Spleen (tissue), 11 donors: ENCODE data around the gene GRIK2. TPM values are rescaled to one million over a fixed set of nuclear protein-coding genes. Genes with fewer than 3 reads are reported as not detected.
"Not testable (repeated sequence)": the region's sequence is repeated elsewhere in the genome, so short reads cannot be mapped to it uniquely, and the experiment has no call there.

Experiments used
- DNase-seq: peaks from one replicate; pipeline ENCODE4 v3.0.0-alpha.2; 2020
- H3K27ac ChIP-seq, 8 donors: fragments of 200-600 bp; sonication (generic) in 7 of 8; 1 replicate in 4 of 8; 2 replicates in 4 of 8; pipeline versions ENCODE4 v1.5.0 to v1.8.0; 2016 to 2021; ENCODE audit warnings: inconsistent platforms in 4 of 8, mild to moderate bottlenecking in 4 of 8, moderate library complexity in 1 of 8
- H3K27me3 ChIP-seq, 7 donors: fragments of 200-600 bp; sonication (generic) in 6 of 7; replicated peaks in 1 of 7; 1 replicate in 4 of 7; 2 replicates in 3 of 7; pipeline versions ENCODE4 v1.5.0 to v1.8.0; 2016 to 2021; ENCODE audit warnings: inconsistent platforms in 3 of 7, mild to moderate bottlenecking in 1 of 7
- H3K36me3 ChIP-seq, 6 donors: fragments of 200-600 bp; sonication (generic) in 5 of 6; 1 replicate in 4 of 6; 2 replicates in 2 of 6; pipeline versions ENCODE4 v1.5.0 to v1.8.0; 2016 to 2021; ENCODE audit warnings: inconsistent platforms in 2 of 6
- H3K4me1 ChIP-seq, 6 donors: fragments of 200-600 bp; sonication (generic) in 5 of 6; 1 replicate in 3 of 6; 2 replicates in 3 of 6; pipeline versions ENCODE4 v1.5.0 to v1.8.0; 2016 to 2021; ENCODE audit warnings: inconsistent platforms in 3 of 6
- H3K4me3 ChIP-seq, 8 donors: fragments of 200-600 bp; sonication (generic) in 7 of 8; 1 replicate in 4 of 8; 2 replicates in 4 of 8; pipeline versions ENCODE4 v1.5.0 to v1.8.0; 2016 to 2021; ENCODE audit warnings: inconsistent platforms in 4 of 8, mild to moderate bottlenecking in 4 of 8, moderate library complexity in 2 of 8
- H3K9me3 ChIP-seq, 8 donors: fragments of 200-600 bp; sonication (generic) in 7 of 8; 1 replicate in 4 of 8; 2 replicates in 4 of 8; pipeline versions ENCODE4 v1.5.0 to v1.8.0; 2016 to 2021; ENCODE audit warnings: inconsistent platforms in 4 of 8
- POLR2A ChIP-seq, 3 donors: fragments of 450-650 bp; IDR thresholded peaks; one replicate each; pipeline ENCODE4 v1.5.1; 2017; ENCODE audit warnings: antibody characterized with exemption in 3 of 3, mild to moderate bottlenecking in 1 of 3
- POLR2AphosphoS5 ChIP-seq, 3 donors: sonication (generic); formaldehyde crosslinking; IDR thresholded peaks; one replicate each; pipeline ENCODE4 v1.5.1; 2017; ENCODE audit warnings: antibody characterized with exemption in 3 of 3
- WGBS, 5 donors: extraction: QIAGEN DNeasy Blood & Tissue Kit in 3 of 5; methylation state at CpG; one replicate each; pipeline versions ENCODE4 v1.1.5 to v1.1.7; 2013 to 2018; 5-methylcytosine and 5-hydroxymethylcytosine counted together
- intact Hi-C: fragments of 100-400 bp; cut with DNase I; formaldehyde crosslinking; loops from one replicate; pipeline ENCODE4 v1.15.0; 2023; ENCODE audit warnings: low total_unique reads
- polyA plus RNA-seq, 3 donors: library from polyadenylated mRNA; stranded (reverse); fragments of 200-250 nt; gene quantifications; one replicate each; pipeline ENCODE4 v1.2.1, GENCODE V29; 2013
- total RNA-seq, 7 donors: library from RNA; depleted of rRNA in 3 of 7; stranded (reverse); fragments of >200 nt in 3 of 7; fragmentation: NEBNext Ultra II Directional in 4 of 7; extraction: Animal tissue kit (Norgen Biotek cat#: 25700) in 4 of 7; gene quantifications; one replicate each; pipeline versions ENCODE4 v1.1.0 to v1.2.1, GENCODE V29; 2016 to 2021
- TF ChIP-seq, protein P1 (sequence below), 11 experiments: fragments of 200-600 bp in 7 of 11; fragments of 450-650 bp in 4 of 11; sonication (generic) in 4 of 11; IDR thresholded peaks in 8 of 11; conservative IDR thresholded peaks in 3 of 11; 1 replicate in 7 of 11; 2 replicates in 4 of 11; pipeline versions ENCODE4 v1.4.0 to v1.8.0; 2016 to 2021; ENCODE audit warnings: antibody characterized with exemption in 11 of 11, inconsistent platforms in 4 of 11, mild to moderate bottlenecking in 1 of 11
- donor health status: healthy with polysubstance abuse.
- donor health status: DM: no; HTN: no; CAD: no; lungs with moderate emphysema.
- donor health status: DM: no; HTN: no; CAD: no.
- donor health status: Bipolar disorder and iron deficiency.
- donor health status: healthy.
- donor health status: DM: no; HTN: no; CAD: no.
- donor health status: DM: yes; HTN: yes; CAD: no.

GRIK2 gene
- total and polyA plus RNA-seq, 10 donors: 0.07 to 2.7 (median 0.89) TPM

DNA sequence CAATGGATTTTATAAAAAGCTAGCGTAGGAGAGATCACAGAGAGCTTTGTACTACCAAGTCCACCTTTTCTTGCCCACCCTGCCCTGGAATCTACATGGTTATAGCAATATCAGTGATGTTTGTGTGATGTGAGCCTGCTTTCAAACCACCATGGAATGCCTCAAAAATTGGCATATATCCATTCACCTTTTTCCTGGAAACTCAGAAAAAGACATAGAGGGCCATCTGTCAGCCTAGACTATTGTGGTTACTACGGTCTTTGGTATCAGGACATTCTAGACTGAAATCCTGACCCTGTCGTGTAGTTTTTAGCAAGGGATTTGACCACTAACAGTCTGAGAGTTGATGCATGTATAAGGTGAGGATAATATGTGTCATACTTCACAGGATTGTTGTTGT lies 239.6 kb downstream of the GRIK2 start:
- no peak for TF ChIP-seq POLR2AphosphoS5 (IDR thresholded peaks at IDR 0.05)
- TF ChIP-seq, protein P1, sequence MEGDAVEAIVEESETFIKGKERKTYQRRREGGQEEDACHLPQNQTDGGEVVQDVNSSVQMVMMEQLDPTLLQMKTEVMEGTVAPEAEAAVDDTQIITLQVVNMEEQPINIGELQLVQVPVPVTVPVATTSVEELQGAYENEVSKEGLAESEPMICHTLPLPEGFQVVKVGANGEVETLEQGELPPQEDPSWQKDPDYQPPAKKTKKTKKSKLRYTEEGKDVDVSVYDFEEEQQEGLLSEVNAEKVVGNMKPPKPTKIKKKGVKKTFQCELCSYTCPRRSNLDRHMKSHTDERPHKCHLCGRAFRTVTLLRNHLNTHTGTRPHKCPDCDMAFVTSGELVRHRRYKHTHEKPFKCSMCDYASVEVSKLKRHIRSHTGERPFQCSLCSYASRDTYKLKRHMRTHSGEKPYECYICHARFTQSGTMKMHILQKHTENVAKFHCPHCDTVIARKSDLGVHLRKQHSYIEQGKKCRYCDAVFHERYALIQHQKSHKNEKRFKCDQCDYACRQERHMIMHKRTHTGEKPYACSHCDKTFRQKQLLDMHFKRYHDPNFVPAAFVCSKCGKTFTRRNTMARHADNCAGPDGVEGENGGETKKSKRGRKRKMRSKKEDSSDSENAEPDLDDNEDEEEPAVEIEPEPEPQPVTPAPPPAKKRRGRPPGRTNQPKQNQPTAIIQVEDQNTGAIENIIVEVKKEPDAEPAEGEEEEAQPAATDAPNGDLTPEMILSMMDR (IDR thresholded peaks at IDR 0.05 in 8 of 11, conservative IDR thresholded peaks at IDR 0.05 in 3 of 11): no peak
- no peak for TF ChIP-seq POLR2A (IDR thresholded peaks at IDR 0.05)
- no peak overlapping the region for H3K4me3 ChIP-seq
- no peak for DNase-seq
- intact Hi-C loops: no loop called here
- H3K4me1 ChIP-seq: no peaks in the 10 kb centered on the region
- H3K9me3 ChIP-seq: peaks cover 0 to 3% (median 0%) of the 10 kb centered on the region in 8 donors
- no peaks in the 10 kb centered on the region for H3K36me3 ChIP-seq
- H3K27me3 ChIP-seq: no peaks in the 10 kb centered on the region
- H3K27ac ChIP-seq: no peak overlapping the region
- 65 to 75% (median 75%) methylated on average over 3 of the region's 3 CpGs for WGBS, 5 donors

DNA sequence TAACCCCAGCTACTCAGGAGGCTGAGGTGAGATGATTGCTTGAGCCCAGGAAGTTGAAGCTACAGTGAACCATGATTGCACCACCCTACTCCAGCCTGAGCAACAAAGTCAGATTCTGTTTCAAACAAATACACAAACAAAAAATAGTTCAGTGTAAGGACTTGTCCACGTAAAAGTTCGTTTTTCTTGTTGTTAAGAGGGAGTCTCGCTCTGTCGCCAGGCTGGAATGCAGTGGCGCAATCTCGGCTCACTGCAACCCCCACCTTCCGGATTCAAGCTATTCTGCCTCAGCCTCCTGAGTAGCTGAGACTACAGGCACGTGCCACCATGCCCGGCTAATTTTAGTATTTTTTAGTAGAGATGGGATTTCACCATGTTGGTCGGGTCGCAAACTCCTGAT lies 245.4 kb downstream of the GRIK2 start:
- H3K9me3 ChIP-seq, H3K36me3 ChIP-seq, H3K4me3 ChIP-seq, H3K4me1 ChIP-seq, H3K27ac ChIP-seq, intact Hi-C loops, DNase-seq, H3K27me3 ChIP-seq: not testable (repeated sequence)
- 83 to 93% (median 88%) methylated on average over 11 of the region's 11 CpGs for WGBS, 5 donors

GRCh38 chr6:101640131-101640530 lies 246.6 kb downstream of the GRIK2 start:
- Histone ChIP-seq H3K36me3 (no peaks in the 10 kb centered on the region), H3K4me1 (no peaks in the 10 kb centered on the region), H3K4me3 (no peak overlapping the region), H3K27me3 (no peaks in the 10 kb centered on the region), H3K9me3 (no peaks in the 10 kb centered on the region), H3K27ac (no peak overlapping the region)
- intact Hi-C loops: no loop called here
- 24 to 53% (median 35%) methylated on average over 1 of the region's 1 CpG for WGBS, 5 donors
- TF ChIP-seq POLR2AphosphoS5 (IDR thresholded peaks at IDR 0.05): no peak
- DNase-seq: no peak

GRCh38 chr6:101645770-101646169 lies 252.3 kb downstream of the GRIK2 start:
- H3K27me3 ChIP-seq: no peaks in the 10 kb centered on the region
- intact Hi-C loops: no loop called here
- no peaks in the 10 kb centered on the region for H3K9me3 ChIP-seq
- TF ChIP-seq POLR2AphosphoS5 (IDR thresholded peaks at IDR 0.05) (no peak), POLR2A (IDR thresholded peaks at IDR 0.05) (no peak)
- no peak overlapping the region for H3K27ac ChIP-seq
- no peak for DNase-seq
- no peaks in the 10 kb centered on the region for H3K36me3 ChIP-seq
- H3K4me1 ChIP-seq: no peaks in the 10 kb centered on the region
- no peak overlapping the region for H3K4me3 ChIP-seq
- 76 to 96% (median 80%) methylated on average over 2 of the region's 2 CpGs for WGBS, 5 donors

- TF ChIP-seq POLR2A (IDR thresholded peaks at IDR 0.05) (no peak), POLR2AphosphoS5 (IDR thresholded peaks at IDR 0.05) (no peak)
- TF ChIP-seq, protein P1 (IDR thresholded peaks at IDR 0.05 in 8 of 11, conservative IDR thresholded peaks at IDR 0.05 in 3 of 11): no peak
- intact Hi-C loops: no loop called here
- Histone ChIP-seq H3K9me3 (no peaks in the 10 kb centered on the region), H3K27me3 (no peaks in the 10 kb centered on the region), H3K27ac (no peak overlapping the region), H3K36me3 (no peaks in the 10 kb centered on the region), H3K4me3 (no peak overlapping the region), H3K4me1 (no peaks in the 10 kb centered on the region)
- 33 to 50% (median 43%) methylated on average over 3 of the region's 3 CpGs for WGBS, 5 donors
- no peak for DNase-seq
These were observed 257.0 kb downstream of the GRIK2 start for GRCh38 chr6:101650402-101651100.
